ENCODE data around the gene ST3GAL4.

The ST3GAL4 gene

GRCh38 chr11:126409620-126409985, 54.1 kb downstream of the ST3GAL4 start:
- no peak for DNase-seq

- no peak for DNase-seq
Observed at GRCh38 chr11:126410649-126411048, 55.2 kb downstream of the ST3GAL4 start.

- DNase-seq: no peak
Observed at GRCh38 chr11:126411971-126412381, 56.5 kb downstream of the ST3GAL4 start.

GRCh38 chr11:126413426-126413825, 57.9 kb downstream of the ST3GAL4 start:
- no peak for DNase-seq

GRCh38 chr11:126413843-126414405, 58.4 kb downstream of the ST3GAL4 start:
- DNase-seq: no peak

- DNase-seq: no peak
Observed at GRCh38 chr11:126414615-126415014, 59.1 kb downstream of the ST3GAL4 start.

- no peak for DNase-seq
Observed at GRCh38 chr11:126415128-126415527, 59.6 kb downstream of the ST3GAL4 start.

GRCh38 chr11:126415669-126416420, 60.4 kb downstream of the ST3GAL4 start:
- DNase-seq: no peak

GRCh38 chr11:126416542-126417090, 61.1 kb downstream of the ST3GAL4 start:
- DNase-seq: peak; percentile 81

- DNase-seq: no peak
Observed at GRCh38 chr11:126417091-126417862, 61.8 kb downstream of the ST3GAL4 start.

- DNase-seq: no peak
Observed at GRCh38 chr11:126418887-126419286, 63.4 kb downstream of the ST3GAL4 start.

- no peak for DNase-seq
Observed at GRCh38 chr11:126419801-126420697, 64.6 kb downstream of the ST3GAL4 start.

GRCh38 chr11:126420698-126421256, 65.3 kb downstream of the ST3GAL4 start:
- DNase-seq: no peak

GRCh38 chr11:126421271-126421671, 65.8 kb downstream of the ST3GAL4 start:
- DNase-seq: no peak

- DNase-seq: no peak
Observed at GRCh38 chr11:126422446-126422845, 67.0 kb downstream of the ST3GAL4 start.

- no peak for DNase-seq
Observed at GRCh38 chr11:126423154-126423553, 67.7 kb downstream of the ST3GAL4 start.

- DNase-seq: no peak
Observed at GRCh38 chr11:126423743-126424142, 68.3 kb downstream of the ST3GAL4 start.

- DNase-seq: no peak
Observed at GRCh38 chr11:126424471-126425039, 69.1 kb downstream of the ST3GAL4 start.

GRCh38 chr11:126426106-126426505, 70.6 kb downstream of the ST3GAL4 start:
- no peak for DNase-seq

- DNase-seq: no peak
Observed at GRCh38 chr11:126426820-126427749, 71.6 kb downstream of the ST3GAL4 start.

All from activated CD4-positive, alpha-beta T cell treated with anti-CD3 and anti-CD28 coated beads, Interleukin-2, amount 50 U/mL, for 16 hours (primary cell).